Measurements from ENCODE around the gene CLCC1. TPM values are rescaled to one million over a fixed set of nuclear protein-coding genes. Genes with fewer than 3 reads are reported as not detected.
"Not testable (repeated sequence)": the region's sequence is repeated elsewhere in the genome, so short reads cannot be mapped to it uniquely, and the experiment has no call there.

The CLCC1 gene
- 33.2 TPM for total RNA-seq

GRCh38 chr1:108963052-108963686 is at the start of gene CLCC1:
TSS of gene CLCC1 (minus strand) at chr1:108963484. CDS start at chr1:108950437, 13,047 bp downstream.
- peak; percentile 88 for DNase-seq

GRCh38 chr1:109011335-109011734 is 48.1 kb upstream of the CLCC1 start:
- DNase-seq, result no peak

GRCh38 chr1:108996622-108997021 is 33.3 kb upstream of the CLCC1 start:
- DNase-seq, result not testable (repeated sequence)

- no peak for DNase-seq
These were observed 19.8 kb upstream of the CLCC1 start for GRCh38 chr1:108983114-108983513.

- DNase-seq, result no peak
These were observed 13.4 kb upstream of the CLCC1 start for GRCh38 chr1:108976658-108977057.

GRCh38 chr1:108972951-108973350 is 9.7 kb upstream of the CLCC1 start:
- no peak for DNase-seq

DNA sequence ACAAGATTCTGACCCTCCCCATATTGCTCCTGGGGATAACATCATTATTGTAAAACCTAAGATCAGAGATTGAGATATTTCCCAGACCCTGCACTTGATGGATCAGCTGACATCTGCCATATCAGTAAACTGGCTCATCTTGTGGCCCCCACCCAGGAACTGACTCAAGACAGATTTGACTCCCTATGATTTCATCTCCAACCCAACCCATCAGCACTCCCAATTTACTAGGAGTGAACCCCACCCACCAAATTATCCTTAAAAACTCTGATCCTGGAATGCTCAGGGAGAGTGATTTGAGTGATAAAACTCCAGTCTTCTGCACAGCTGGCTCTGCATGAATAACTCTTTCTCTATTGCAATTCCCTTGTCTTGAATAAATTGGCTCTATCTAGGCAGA is 6.1 kb upstream of the CLCC1 start:
- no peak for DNase-seq

DNA sequence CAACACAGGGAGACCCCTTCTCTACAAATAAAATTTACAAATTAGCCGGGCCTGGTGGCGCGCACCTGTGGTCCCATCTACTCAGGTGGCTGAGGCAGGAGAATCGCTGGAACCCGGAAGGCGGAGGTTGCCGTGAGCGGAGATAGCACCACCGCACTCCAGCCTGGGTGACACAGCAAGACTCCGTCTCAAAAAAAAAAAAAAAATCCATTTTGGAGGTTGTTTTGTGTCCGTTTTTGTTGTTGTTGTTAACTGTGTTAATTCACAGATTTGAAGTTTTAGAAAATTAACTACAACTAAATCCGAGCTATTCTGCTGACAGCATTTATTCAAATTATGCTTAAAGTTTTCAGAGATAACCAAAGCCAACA is 618 bp downstream of the CLCC1 start:
- no peak for DNase-seq

GRCh38 chr1:108961752-108962486 is 1.4 kb downstream of the CLCC1 start:
- no peak for DNase-seq

DNA sequence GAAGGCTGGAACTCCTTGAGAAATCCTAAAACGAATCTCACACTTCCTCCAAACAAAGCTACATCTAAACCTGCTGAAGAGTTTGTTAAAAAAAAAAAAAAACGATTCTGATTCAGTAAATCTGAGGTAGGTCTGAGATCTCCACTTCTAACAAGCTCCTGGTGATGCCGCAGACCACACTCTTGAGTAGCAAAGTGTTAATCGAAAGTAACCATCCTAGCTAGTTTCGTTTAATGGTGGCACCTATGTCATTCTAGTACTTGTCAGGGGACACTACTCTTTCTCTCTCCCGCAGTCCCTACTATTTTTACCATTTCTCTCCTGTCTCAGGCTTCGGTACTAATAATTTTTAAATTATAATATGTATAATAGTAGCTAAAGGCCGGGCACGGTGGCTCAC is 2.1 kb downstream of the CLCC1 start:
- DNase-seq, result no peak

GRCh38 chr1:108960719-108961118 is 2.6 kb downstream of the CLCC1 start:
- no peak for DNase-seq

DNA sequence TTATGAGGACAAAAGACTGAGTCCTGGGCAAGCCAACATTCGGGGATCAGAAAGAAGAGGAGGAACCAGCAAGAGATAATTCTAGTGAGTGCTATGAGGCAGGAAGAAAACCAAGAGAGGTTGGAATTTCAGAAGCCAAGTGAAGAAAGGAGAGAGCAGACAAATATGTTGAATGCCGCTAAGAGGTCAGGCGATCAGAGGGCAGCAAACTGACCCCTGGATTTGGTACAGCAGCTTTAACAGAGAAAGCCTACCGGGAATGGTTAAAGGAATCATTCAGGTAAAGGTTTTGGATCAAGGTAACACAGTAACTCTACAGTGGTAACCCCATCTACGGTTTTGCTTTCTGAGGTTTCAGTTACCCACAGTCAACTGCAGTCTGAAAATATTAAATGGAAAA is 5.4 kb downstream of the CLCC1 start:
- no peak for DNase-seq

DNA sequence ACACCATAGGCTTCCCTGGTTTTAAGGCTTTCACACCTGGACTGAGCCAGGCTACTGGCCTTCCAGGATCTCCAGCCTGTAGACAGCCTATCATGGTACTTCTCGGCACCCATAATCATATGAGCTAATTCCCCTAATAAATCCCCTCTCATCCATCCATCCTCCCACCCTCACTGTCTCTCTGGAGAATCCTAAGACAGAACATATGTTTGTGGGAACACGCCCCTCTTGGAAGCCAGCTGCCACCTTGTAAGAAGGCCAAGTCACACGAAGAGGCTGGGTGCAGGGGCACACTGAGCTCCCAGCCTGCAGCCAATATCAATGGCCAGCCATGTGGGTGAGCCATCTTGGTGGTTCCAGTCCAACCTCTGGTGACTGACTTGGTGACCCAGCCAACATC is 7.4 kb downstream of the CLCC1 start:
- DNase-seq, result no peak

- no peak for DNase-seq
These were observed 8.2 kb downstream of the CLCC1 start for GRCh38 chr1:108955111-108955510.

DNA sequence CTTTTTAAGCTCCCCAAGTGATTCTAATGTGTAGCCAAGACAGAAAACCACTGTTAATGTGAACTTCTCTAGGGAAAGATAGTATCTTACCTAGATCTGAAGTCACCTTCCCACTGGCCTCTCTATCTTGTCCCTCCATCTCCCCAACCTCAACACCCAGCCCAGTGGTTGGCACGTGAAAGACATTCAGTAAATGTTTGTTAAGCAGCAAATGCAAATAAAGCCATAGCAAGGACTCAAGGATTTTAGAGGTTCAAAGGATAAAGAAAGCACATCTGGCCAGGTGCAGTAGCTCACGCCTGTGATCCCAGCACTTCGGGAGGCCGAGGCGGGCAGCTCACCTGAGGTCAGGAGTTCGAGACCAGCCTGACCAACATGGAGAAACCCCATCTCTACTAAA is 9.8 kb downstream of the CLCC1 start:
- DNase-seq, result no peak

DNA sequence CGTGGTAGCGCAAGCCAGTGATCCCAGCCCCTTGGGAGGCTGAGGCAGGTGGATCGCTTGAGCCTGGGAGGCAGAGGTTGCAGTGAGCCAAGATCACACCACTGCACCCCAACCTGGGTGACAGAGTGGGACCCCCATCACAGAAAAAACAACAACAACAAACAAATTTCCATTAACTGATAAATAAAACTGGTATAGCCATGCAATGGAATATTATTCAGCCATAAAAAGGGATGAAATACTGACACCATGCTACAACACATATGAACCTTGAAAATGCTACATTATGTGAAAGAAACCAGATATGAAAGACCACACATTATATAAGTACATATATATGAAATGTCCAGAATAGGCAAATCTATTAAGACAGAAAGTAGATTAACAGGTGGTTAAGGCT is 12.0 kb downstream of the CLCC1 start:
- DNase-seq, result no peak

GRCh38 chr1:108949044-108949443 is 14.2 kb downstream of the CLCC1 start:
- DNase-seq, result no peak

DNA sequence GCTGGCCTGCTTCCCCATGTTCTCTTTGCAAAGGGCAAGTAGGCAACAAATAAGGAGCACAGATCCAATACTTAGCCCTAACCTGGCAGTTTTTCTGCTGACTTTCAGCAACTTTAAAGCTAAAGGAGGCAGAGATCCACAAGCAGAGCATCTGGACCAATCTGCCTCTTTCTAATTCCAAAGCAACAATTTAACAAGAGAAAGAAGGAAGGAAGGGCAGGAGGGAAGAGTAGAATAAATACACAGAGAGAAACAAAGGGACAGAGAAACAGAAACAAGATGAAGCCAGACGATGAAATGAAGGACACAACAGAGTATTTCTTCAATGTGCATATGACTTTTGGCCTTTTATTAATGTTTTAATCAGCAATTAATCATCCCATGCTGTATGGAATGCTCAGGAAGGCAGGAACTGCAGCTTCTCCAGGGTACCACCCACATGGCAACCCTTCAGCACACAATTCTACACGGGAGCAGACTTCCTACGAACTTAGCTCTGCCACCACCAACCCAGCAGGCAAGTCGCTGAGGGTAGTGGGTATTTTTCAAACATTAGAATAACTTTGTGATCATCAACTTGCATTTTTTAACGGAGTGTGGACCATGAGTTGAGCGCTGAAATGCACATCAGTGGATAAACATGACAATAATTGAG is 15.3 kb downstream of the CLCC1 start:
- no peak for DNase-seq

- no peak for DNase-seq
These were observed 27.1 kb downstream of the CLCC1 start for GRCh38 chr1:108936170-108936569.

DNA sequence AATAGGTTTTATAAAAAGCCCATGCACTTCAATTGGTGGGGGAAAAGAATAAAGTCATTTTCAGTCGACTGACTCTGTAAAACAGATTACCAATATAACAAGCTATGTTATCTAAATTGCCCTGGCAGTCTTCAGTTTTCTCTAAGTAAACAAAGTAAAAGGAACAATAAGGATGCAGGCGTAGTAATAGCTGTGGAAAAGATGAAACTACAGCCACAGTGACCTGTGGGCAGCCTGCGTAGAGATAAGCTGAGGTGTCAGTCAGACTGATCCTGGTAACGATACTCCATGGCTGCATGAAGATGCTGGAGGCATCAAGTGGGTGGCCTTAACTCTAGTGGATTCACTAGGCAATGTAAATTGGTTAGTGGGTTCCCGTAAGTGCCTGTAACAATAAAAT is 29.3 kb downstream of the CLCC1 start:
- no peak for DNase-seq

- not testable (repeated sequence) for DNase-seq
These were observed 35.7 kb downstream of the CLCC1 start for GRCh38 chr1:108927565-108927964.

DNA sequence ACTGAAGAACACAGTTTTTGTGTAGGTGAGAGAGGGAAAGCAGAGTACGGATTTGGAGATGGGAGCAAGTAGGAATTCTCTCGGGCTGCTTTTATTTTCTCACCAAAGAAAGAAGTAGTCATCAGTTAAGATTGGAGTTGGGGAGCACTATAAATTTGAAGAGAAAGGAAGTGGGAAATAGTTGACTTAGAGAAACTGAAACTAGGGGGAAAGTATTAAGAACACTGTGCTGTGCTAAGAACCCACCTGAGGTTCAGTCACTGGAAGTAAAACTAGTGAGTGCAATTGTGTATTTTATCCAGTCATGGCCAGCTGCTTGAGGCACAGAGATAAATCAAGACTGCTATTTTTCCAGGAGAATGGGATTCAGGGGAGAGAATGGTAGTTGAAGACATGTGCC is 37.4 kb downstream of the CLCC1 start:
- no peak for DNase-seq

GRCh38 chr1:108916788-108917187 is 46.5 kb downstream of the CLCC1 start:
- DNase-seq, result no peak
